MCF 10A (cell line): ENCODE measurements around the gene GNB1L. TPM values are rescaled to one million over a fixed set of nuclear protein-coding genes. Genes with fewer than 3 reads are reported as not detected.
A peak's percentile ranks its signal among the peaks of the same experiment; 100 is the strongest.

ENCODE experiments used
- BruUV-seq: library from RNA; stranded (reverse); fragments of 400-500 nt; replicated peaks from 2 replicates; lab custom pipeline; 2021; lab: Mats Ljungman, UMichigan
- CTCF ChIA-PET: fragments of 300-600 bp; sonication (Branson Sonifier 250); formaldehyde crosslinking; extraction: SDS; loops from one replicate; lab custom pipeline; 2021; ENCODE audit warnings: antibody characterized with exemption, inconsistent platforms; lab: Yijun Ruan, JAX
- POLR2A ChIA-PET: fragments of 300-600, 350-650 bp; sonication (Branson Sonifier 250); formaldehyde crosslinking; extraction: SDS; loops from one replicate; lab custom pipeline; 2020; ENCODE audit warnings: antibody characterized with exemption, inconsistent platforms; lab: Yijun Ruan, JAX
- DNase-seq: peaks from one replicate; pipeline ENCODE4 v3.0.0-alpha.2; 2018; ENCODE audit not compliant: unreplicated experiment
- H3K27ac Mint-ChIP-seq: one replicate; pipeline ENCODE4 v1.8.0; 2022; ENCODE audit warnings: mild to moderate bottlenecking, low read depth, mixed read lengths; ENCODE audit not compliant: unreplicated experiment
- H3K27me3 Mint-ChIP-seq: one replicate; pipeline ENCODE4 v1.8.0; 2022; ENCODE audit warnings: mixed read lengths; ENCODE audit not compliant: insufficient read depth, unreplicated experiment
- H3K36me3 Mint-ChIP-seq: one replicate; pipeline ENCODE4 v1.8.0; 2022; ENCODE audit warnings: mild to moderate bottlenecking, moderate library complexity, mixed read lengths; ENCODE audit not compliant: insufficient read depth, unreplicated experiment
- H3K4me1 Mint-ChIP-seq: one replicate; pipeline ENCODE4 v1.8.0; 2022; ENCODE audit warnings: mixed read lengths; ENCODE audit not compliant: insufficient read depth, unreplicated experiment
- H3K4me3 Mint-ChIP-seq: one replicate; pipeline ENCODE4 v1.8.0; 2022; ENCODE audit warnings: mild to moderate bottlenecking, moderate library complexity, mixed read lengths; ENCODE audit not compliant: unreplicated experiment
- H3K9me3 Mint-ChIP-seq: one replicate; pipeline ENCODE4 v1.8.0; 2022; ENCODE audit warnings: mixed read lengths; ENCODE audit not compliant: unreplicated experiment
- CTCF ChIP-seq: fragments of 200-600 bp; IDR thresholded peaks from one replicate; pipeline ENCODE4 v1.8.0; 2022; ENCODE audit warnings: antibody characterized with exemption, mild to moderate bottlenecking; ENCODE audit not compliant: unreplicated experiment
- intact Hi-C: fragments of 100-400 bp; cut with micrococcal nuclease; formaldehyde crosslinking; loops from 2 replicates; pipeline ENCODE4 v1.14.1; 2022
- total RNA-seq: library from RNA; stranded (reverse); gene quantifications from 2 replicates; pipeline ENCODE4 v1.2.3, GENCODE V29; 2022

Gene GNB1L
- total RNA-seq, 1 experiment from 2014 or later = 4.3 TPM

DNA sequence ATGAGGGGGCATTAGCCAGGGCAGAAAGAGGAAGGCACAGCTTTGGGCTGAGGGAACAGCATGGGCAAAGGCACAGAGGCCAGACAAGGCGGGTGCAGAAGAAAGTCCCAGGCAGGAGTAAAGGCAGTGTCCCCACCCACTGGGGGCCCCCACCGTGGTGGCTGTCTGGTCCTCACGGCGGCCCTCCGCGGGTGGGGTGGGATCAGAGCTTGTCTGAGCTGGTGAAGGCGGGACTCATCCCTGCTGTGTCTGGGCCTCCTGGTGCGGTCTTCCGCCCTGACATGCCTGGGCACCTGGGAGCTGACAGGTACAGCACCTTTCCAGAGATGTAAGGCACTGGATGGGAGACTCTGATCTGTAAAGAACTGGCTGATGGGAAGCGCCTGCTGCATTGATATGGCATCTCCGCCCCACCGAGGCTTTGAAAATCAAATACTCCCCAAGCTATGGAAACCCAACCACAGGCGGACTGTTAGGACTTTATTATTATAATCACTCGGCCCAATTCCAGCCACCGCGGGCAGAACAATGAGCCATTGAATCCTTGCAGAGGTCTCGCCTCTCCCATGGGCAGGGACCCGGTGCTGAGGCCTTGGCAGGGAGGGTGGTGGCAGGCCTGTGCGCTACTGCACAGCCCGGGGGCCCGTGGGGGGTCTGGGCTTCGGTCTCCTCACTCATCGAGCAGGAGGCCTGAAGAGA is 14.2 kb upstream of the GNB1L start:
- Mint-ChIP-seq H3K4me1 (peaks cover 12% of the 10 kb centered on the region), H3K27me3 (no peaks in the 10 kb centered on the region), H3K9me3 (no peaks in the 10 kb centered on the region), H3K36me3 (peaks cover under 1% of the 10 kb centered on the region), H3K4me3 (no peak overlapping the region), H3K27ac (peak overlapping the region; percentile 78)
- POLR2A ChIA-PET = interaction anchor here (0.7 to 3.1 kb wide), 4 partner anchors 8 to 189 kb away, joined by 3 to 16 read pairs (median 3); partner anchors contain the start of genes GNB1L and RTL10
- no TSS peak for BruUV-seq
- no peak for DNase-seq
- no peak for TF ChIP-seq CTCF
- CTCF ChIA-PET = interaction anchor here (0.6 to 0.7 kb wide), 2 partner anchors 23 to 191 kb away, joined by 3 read pairs; no protein-coding TSS in a partner anchor
- intact Hi-C loops = no loop called here

DNA sequence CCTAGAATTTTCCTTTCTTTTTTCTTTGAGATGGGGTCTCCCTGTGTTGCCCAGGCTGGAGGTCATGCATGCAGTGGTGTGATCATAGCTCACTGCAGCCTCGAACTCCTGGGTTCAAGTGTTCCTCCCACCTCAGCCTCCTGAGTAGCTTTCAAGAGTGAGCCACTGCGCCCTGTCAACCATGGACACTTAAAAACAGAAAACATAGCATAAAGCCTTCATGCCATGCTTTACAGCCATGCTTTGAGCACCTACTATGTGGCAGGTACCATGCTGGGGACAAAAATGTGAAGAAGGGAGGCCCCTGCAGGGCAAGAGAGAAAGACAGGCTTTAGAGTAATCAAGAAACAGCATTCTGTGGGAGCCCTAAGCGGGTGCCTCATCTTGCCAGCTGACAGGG is 13.7 kb upstream of the GNB1L start:
- Mint-ChIP-seq H3K36me3 (no peaks in the 10 kb centered on the region), H3K27ac (peak overlapping the region; percentile 78), H3K4me3 (no peak overlapping the region), H3K4me1 (peaks cover 12% of the 10 kb centered on the region), H3K27me3 (no peaks in the 10 kb centered on the region), H3K9me3 (no peaks in the 10 kb centered on the region)
- TF ChIP-seq CTCF = no peak
- intact Hi-C loops = no loop called here
- ChIA-PET CTCF (interaction anchor here (0.7 kb wide), 1 partner anchor 23 kb away, joined by 3 read pairs; no protein-coding TSS in a partner anchor), POLR2A (interaction anchor here (0.7 to 3.1 kb wide), 4 partner anchors 9 to 136 kb away, joined by 3 to 16 read pairs (median 3); partner anchors contain the start of genes GNB1L and RTL10)
- BruUV-seq = no TSS peak
- no peak for DNase-seq

GRCh38 chr22:19867617-19868016 is 12.9 kb upstream of the GNB1L start:
- intact Hi-C loops = no loop called here
- Mint-ChIP-seq H3K27me3 (no peaks in the 10 kb centered on the region), H3K9me3 (no peaks in the 10 kb centered on the region), H3K27ac (no peak overlapping the region), H3K4me3 (no peak overlapping the region), H3K4me1 (peaks cover 12% of the 10 kb centered on the region), H3K36me3 (no peaks in the 10 kb centered on the region)
- TF ChIP-seq CTCF = no peak
- CTCF ChIA-PET = no interaction called here
- no peak for DNase-seq
- BruUV-seq = no TSS peak
- POLR2A ChIA-PET = interaction anchor here (3.1 kb wide), 1 partner anchor 12 kb away, joined by 16 read pairs; the partner anchor contains the start of genes GNB1L and RTL10

DNA sequence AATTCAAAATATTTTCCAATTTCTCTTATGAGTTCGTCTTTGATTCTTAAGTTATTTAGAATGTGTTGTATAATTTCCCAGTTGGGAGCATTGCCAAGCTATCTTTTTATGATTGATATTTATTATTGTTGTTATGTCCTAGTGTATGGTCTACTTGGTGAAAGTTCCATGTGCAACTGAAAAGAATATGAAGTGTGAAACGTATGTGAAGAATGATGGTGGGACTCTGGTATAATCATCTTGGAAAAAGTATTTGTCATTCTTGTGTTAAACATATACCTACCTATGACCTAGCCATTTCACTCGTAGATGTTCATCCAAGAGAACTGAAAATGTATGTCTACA is 12.0 kb upstream of the GNB1L start:
- Mint-ChIP-seq H3K27me3 (no peaks in the 10 kb centered on the region), H3K9me3 (no peaks in the 10 kb centered on the region), H3K4me1 (peaks cover 12% of the 10 kb centered on the region), H3K4me3 (no peak overlapping the region), H3K36me3 (no peaks in the 10 kb centered on the region), H3K27ac (no peak overlapping the region)
- TF ChIP-seq CTCF = no peak
- ChIA-PET CTCF (interaction anchor here (0.7 to 1.3 kb wide), 4 partner anchors 18 to 121 kb away, joined by 3 to 5 read pairs (median 4); no protein-coding TSS in a partner anchor), POLR2A (interaction anchor here (0.6 to 4.7 kb wide), 3 partner anchors 12 to 1032 kb away, joined by 3 to 32 read pairs (median 3); partner anchors contain the start of genes GNB1L and RTL10)
- intact Hi-C loops = no loop called here
- BruUV-seq = no TSS peak
- no peak for DNase-seq
